ENCODE measurements around the gene LIM2. TPM values are rescaled to one million over a fixed set of nuclear protein-coding genes. Genes with fewer than 3 reads are reported as not detected.

Gene LIM2, protein sequence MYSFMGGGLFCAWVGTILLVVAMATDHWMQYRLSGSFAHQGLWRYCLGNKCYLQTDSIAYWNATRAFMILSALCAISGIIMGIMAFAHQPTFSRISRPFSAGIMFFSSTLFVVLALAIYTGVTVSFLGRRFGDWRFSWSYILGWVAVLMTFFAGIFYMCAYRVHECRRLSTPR
- total RNA-seq = not detected

GRCh38 chr19:51387924-51388389, at the start of gene LIM2:
Gene LIM2 (minus strand): TSS chr19:51387974. CDS start chr19:51387443, 531 bp downstream.

GRCh38 chr19:51417107-51417809, 29.5 kb upstream of the LIM2 start, which contains the start of gene SIGLEC10:
Gene SIGLEC10 (minus strand): TSS chr19:51417642. CDS start chr19:51417581, 61 bp downstream.

DNA sequence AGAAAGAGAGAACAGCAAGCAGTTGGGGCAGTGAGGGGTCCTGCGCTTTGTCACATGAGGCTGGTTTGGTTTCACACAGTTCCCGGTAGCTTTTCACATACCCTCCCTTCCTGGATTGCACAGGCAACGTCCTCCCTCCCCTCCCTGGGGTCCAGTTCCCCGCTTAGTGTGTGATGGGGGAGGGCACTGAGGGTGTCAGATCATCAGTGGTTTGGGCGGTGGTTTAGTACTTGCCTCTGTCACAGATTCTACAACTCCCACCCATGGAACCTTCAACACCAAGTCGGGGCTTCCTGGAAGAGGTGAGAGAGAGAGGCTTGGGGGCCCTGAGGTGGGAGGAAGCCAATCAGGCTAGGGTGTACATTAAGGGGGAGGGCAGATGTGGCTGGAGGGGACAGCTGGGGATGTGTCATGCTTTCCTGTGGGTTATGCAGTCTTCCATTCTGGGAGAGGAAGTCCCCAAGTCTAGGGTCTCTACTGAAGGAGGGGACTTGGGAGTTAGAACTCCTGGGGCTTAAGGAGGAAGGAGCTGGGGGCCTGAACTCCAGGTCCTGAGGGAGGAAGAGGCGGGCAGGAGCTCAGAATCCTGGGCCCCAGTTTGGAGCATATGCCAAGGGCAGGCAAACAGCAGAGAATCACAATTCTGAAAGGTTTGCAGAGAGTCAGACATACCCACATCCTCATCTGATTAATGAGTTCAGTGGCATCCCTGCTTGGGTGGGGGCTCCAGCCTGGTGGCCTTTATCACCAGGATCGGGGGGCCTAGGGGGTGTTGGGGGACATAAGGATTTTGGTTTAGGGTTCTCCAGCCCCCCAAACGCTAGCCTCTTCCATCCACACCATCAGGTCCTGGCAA, 14.9 kb downstream of the LIM2 start, which contains the start of gene NKG7:
Gene NKG7 (minus strand): TSS at position 6 of the 856 bp plus-strand sequence. CDS start 119 bp downstream, outside the sequence.

DNA sequence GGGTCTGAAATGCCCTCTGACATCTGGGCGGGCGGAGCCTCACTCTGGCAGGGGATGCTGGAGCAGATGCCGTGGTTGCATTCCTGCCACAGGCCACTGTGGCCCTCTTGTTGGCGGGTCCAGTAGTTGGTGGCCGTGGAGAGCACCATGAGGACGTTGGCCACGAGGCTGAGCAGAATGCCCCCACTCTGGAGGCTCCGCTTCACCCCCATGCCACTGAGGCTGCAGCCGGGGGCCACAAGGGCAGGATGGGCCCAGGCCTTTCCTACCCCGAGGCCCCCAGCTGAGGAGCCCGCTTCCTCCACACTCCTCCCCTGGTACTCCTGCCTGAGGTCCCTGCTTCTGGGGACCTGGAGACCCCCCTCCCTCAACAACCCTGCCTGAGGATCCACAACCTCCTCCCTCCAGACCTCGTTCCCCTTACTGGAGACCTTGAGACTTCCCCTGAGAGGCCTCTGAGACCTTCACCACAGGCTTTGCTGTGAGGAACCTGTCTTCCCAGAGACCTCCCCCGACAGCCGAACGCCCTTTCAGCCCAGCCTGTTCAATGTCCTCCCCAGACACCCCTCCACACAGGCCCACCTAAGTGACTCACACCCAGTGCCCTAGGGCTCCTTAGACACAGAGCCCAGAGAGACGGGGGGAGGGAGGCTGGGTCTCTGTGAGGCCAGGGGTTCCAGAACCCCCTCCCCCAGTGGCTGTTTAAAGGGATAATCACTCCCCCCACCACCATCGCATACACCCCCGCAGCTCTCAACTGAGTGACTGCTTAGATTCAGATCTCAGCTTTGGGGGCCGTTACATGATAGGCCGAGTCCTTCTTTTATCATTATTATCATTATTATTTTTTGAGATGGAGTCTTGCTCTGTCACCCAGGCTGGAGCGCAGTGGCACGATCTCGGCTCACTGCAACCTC, 19.1 kb downstream of the LIM2 start, which contains the start of gene CLDND2:
Gene CLDND2 (minus strand): TSS at position 638 of the 917 bp plus-strand sequence. CDS start 426 bp downstream, at position 212.

DNA sequence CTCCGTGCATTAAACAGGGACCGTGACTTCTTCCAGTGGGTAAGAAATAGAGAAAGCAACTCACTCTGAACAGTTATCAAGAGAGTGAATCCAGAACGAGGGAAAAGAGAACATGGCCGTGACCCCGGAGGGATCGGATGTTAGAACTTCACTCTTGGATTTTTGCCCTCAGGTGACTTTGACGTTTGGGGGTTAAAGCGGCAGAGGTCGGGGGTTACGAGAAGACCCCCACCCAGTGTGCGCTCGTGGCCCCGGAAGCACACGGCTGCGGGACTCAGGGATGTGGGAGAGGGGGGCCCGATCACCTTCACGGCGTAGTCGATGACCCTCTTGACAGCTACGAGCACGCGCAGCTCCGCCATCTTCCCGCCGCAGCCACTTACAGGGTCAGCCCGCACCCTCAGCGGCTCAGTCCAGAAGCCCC, 21.8 kb downstream of the LIM2 start, which contains the start of gene ETFB:
Gene ETFB (minus strand): TSS at position 424 of the 424 bp plus-strand sequence. CDS start 62 bp downstream, at position 362.

GRCh38 chr19:51341976-51342580, 45.7 kb downstream of the LIM2 start, which contains the start of gene VSIG10L:
Gene VSIG10L (minus strand): TSS chr19:51342139. CDS start chr19:51342124, 15 bp downstream.

Other genes with a start within 250 kb of the LIM2 start
- gene SIGLEC7, start 245.7 kb downstream of the LIM2 start, total RNA-seq = 1.5 TPM
- gene CD33, start 162.9 kb downstream of the LIM2 start, total RNA-seq = 3.9 TPM
- gene SIGLECL1, start 136.9 kb downstream of the LIM2 start, total RNA-seq = not detected
- gene IGLON5, start 76.3 kb downstream of the LIM2 start, total RNA-seq = 1.6 TPM
- gene VSIG10L, start 45.8 kb downstream of the LIM2 start, total RNA-seq = 1.5 TPM
- gene ETFB, start 21.6 kb downstream of the LIM2 start, total RNA-seq = 70.2 TPM
- not detected for gene CLDND2, start 19.0 kb downstream of the LIM2 start, total RNA-seq
- gene NKG7, start 15.3 kb downstream of the LIM2 start, total RNA-seq = 7.2 TPM
- gene C19orf84, start 2.6 kb upstream of the LIM2 start, total RNA-seq = 0.23 TPM
- gene SIGLEC10, start 29.7 kb upstream of the LIM2 start, total RNA-seq = 2.4 TPM
- 0.06 TPM for gene SIGLEC8, start 70.5 kb upstream of the LIM2 start, total RNA-seq
- gene CEACAM18, start 90.6 kb upstream of the LIM2 start, total RNA-seq = not detected
- gene SIGLEC12, start 113.8 kb upstream of the LIM2 start, total RNA-seq = 0.12 TPM
- 0.18 TPM for gene SIGLEC6, start 143.7 kb upstream of the LIM2 start, total RNA-seq
- 9.9 TPM for gene ZNF175, start 183.3 kb upstream of the LIM2 start, total RNA-seq
- 0.88 TPM for gene SIGLEC5, start 242.4 kb upstream of the LIM2 start, total RNA-seq

All from metanephros (tissue), 1 donor.